ENCODE measurements around the gene ZPBP2. TPM values are rescaled to one million over a fixed set of nuclear protein-coding genes. Genes with fewer than 3 reads are reported as not detected.

Gene ZPBP2
- total and polyA plus RNA-seq, 9 of the 15 experiments (the other 6 are each of a cell fraction or from before 2014, with no cell fraction given) = not detected

- no peak for TF ChIP-seq ZNF695 (CRISPR knock-in tag; IDR thresholded peaks at IDR 0.05)
- TF ChIP-seq NCOR1 (IDR thresholded peaks at IDR 0.05) = no peak
- TF ChIP-seq ESRRA (IDR thresholded peaks at IDR 0.05; ENCODE audit: borderline replicate concordance, low read depth) = no peak
- TF ChIP-seq NRF1 (conservative IDR thresholded peaks at IDR 0.05 in 1 of 2, IDR thresholded peaks at IDR 0.05 in 1 of 2) = no peak
- TF ChIP-seq NFE2L1 (tag; IDR thresholded peaks at IDR 0.05; ENCODE audit: borderline replicate concordance, low read depth) = no peak
- no peak for TF ChIP-seq CHD1 (IDR thresholded peaks at IDR 0.05; ENCODE audit: low read length)
- TF ChIP-seq ZNF384 (IDR thresholded peaks at IDR 0.05; ENCODE audit: low read depth, low read length) = no peak
- no peak for TF ChIP-seq BDP1 (IDR thresholded peaks at IDR 0.05; ENCODE audit: insufficient read depth, insufficient read length)
- TF ChIP-seq, protein P1, sequence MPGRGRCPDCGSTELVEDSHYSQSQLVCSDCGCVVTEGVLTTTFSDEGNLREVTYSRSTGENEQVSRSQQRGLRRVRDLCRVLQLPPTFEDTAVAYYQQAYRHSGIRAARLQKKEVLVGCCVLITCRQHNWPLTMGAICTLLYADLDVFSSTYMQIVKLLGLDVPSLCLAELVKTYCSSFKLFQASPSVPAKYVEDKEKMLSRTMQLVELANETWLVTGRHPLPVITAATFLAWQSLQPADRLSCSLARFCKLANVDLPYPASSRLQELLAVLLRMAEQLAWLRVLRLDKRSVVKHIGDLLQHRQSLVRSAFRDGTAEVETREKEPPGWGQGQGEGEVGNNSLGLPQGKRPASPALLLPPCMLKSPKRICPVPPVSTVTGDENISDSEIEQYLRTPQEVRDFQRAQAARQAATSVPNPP (IDR thresholded peaks at IDR 0.05; ENCODE audit: borderline replicate concordance, insufficient read depth, insufficient read length) = no peak
- no peak for TF ChIP-seq GTF2A2 (tag; IDR thresholded peaks at IDR 0.05)
- TF ChIP-seq ZNF212 (CRISPR knock-in tag; IDR thresholded peaks at IDR 0.05) = no peak
These were observed 3.8 kb downstream of the ZPBP2 start (continued) for GRCh38 chr17:39871801-39872200.

DNA sequence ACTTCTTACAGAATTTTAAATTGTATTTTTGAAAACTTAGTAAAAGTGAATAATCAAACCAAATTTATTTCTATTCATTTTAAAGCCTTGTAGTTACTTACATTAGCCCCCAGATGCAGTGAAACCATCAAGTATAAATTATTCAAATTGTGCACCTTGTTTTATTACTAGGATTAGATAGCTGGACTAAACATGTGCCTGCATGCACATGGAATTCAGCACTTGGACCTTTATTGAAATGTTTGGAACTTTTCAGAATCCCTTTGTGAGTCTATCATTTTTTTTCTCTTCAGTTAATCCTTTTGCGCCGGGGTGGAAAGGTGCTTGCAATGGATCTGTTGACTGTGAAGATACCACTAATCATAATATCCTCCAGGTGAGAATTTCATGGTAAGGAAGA is 4.7 kb downstream of the ZPBP2 start:
- Histone ChIP-seq H3K27ac (ENCODE audit: extremely low read depth, low read depth, low read length) (no peak overlapping the region), H3K4me3 (no peak overlapping the region), H3K36me3 (ENCODE audit: control insufficient read depth, insufficient read depth, low read length) (no peaks in the 10 kb centered on the region), H3K9me1 (ENCODE audit: control insufficient read depth, insufficient read depth, low read length) (no peaks in the 10 kb centered on the region), H4K20me1 (replicated peaks; ENCODE audit: control insufficient read depth, insufficient read depth, low read length) (no peaks in the 10 kb centered on the region), H3K9me3 (replicated peaks; ENCODE audit: control insufficient read depth, insufficient read depth, low read depth, low read length) (no peaks in the 10 kb centered on the region), H3K27me3 (ENCODE audit: control insufficient read depth in 2 of 2, insufficient read depth in 2 of 2, low read length in 2 of 2) (peaks cover 2 to 12% of the 10 kb centered on the region in 2 experiments), H3K4me2 (ENCODE audit: insufficient read depth, low read length) (no peak overlapping the region), H3K4me1 (replicated peaks in 1 of 2; ENCODE audit: control insufficient read depth in 2 of 2, insufficient read depth in 2 of 2, low read length in 2 of 2) (peaks cover 0 to 6% of the 10 kb centered on the region in 2 experiments; a peak in 1 of 5 replicates), H3K79me2 (ENCODE audit: control insufficient read depth, insufficient read depth, low read length) (no peaks in the 10 kb centered on the region), H2AFZ (ENCODE audit: low read depth, low read length) (no peak overlapping the region), H3K9ac (ENCODE audit: insufficient read depth in 1 of 2, low read depth in 2 of 2, low read length in 2 of 2) (no peak overlapping the region)
- 4% methylated on average over 2 of the region's 2 CpGs for WGBS (ENCODE audit: insufficient coverage, low coverage, missing lambda C conversion rate)
- ChIA-PET CTCF (ENCODE audit: low intra/inter-chr PET ratio) (no interaction called here), POLR2A (no interaction called here)
- DNase-seq (ENCODE audit: extremely low read depth in 1 of 4, low spot score in 3 of 4) (no peak), FAIRE-seq (no peak), ATAC-seq (no peak)
- intact Hi-C loops (cut with micrococcal nuclease) = no loop called here
- in situ Hi-C loops (cut with MboI) = no loop called here
- no TSS peak for BruUV-seq (replicated peaks)
- TF ChIP-seq SMAD2 (IDR thresholded peaks at IDR 0.05; ENCODE audit: low read depth, low read length) (no peak), NR4A1 (CRISPR knock-in tag; IDR thresholded peaks at IDR 0.05) (no peak), NR4A1 (tag; IDR thresholded peaks at IDR 0.05) (no peak), FUS (optimal IDR thresholded peaks at IDR 0.05; ENCODE audit: low read depth, low read length) (no peak), HES1 (IDR thresholded peaks at IDR 0.05; ENCODE audit: low read depth) (no peak), SMARCC2 (IDR thresholded peaks at IDR 0.05; ENCODE audit: low read depth) (no peak), CHD2 (IDR thresholded peaks at IDR 0.05; ENCODE audit: low read depth, low read length) (no peak), EGR1 (conservative IDR thresholded peaks at IDR 0.05) (no peak)
- TF ChIP-seq, protein P2, sequence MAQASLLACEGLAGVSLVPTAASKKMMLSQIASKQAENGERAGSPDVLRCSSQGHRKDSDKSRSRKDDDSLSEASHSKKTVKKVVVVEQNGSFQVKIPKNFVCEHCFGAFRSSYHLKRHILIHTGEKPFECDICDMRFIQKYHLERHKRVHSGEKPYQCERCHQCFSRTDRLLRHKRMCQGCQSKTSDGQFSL (CRISPR knock-in tag; IDR thresholded peaks at IDR 0.05) = no peak
- TF ChIP-seq, protein P2 (tag; IDR thresholded peaks at IDR 0.05) = no peak
- TF ChIP-seq, protein P3, sequence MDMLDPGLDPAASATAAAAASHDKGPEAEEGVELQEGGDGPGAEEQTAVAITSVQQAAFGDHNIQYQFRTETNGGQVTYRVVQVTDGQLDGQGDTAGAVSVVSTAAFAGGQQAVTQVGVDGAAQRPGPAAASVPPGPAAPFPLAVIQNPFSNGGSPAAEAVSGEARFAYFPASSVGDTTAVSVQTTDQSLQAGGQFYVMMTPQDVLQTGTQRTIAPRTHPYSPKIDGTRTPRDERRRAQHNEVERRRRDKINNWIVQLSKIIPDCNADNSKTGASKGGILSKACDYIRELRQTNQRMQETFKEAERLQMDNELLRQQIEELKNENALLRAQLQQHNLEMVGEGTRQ (CRISPR knock-in tag; IDR thresholded peaks at IDR 0.05) = no peak

Measured in K562 (cell line).